HUES6 (cell line): Measurements from ENCODE around the gene OR8D2.
"Not testable (repeated sequence)": the region's sequence is repeated elsewhere in the genome, so short reads cannot be mapped to it uniquely, and the experiment has no call there.

ENCODE experiments used
- H3K27ac ChIP-seq: 2 replicates; pipeline ENCODE4 v1.7.0; 2013; ENCODE audit warnings: low read depth, mild to moderate bottlenecking, low read length, inconsistent platforms
- H3K27me3 ChIP-seq: 2 replicates; pipeline ENCODE4 v1.6.1; 2013; ENCODE audit warnings: low read length; ENCODE audit not compliant: control insufficient read depth, insufficient read depth
- H3K36me3 ChIP-seq: 2 replicates; pipeline ENCODE4 v1.6.1; 2013; ENCODE audit warnings: low read length; ENCODE audit not compliant: control insufficient read depth, insufficient read depth
- H3K4me1 ChIP-seq: 2 replicates; pipeline ENCODE4 v1.6.1; 2013; ENCODE audit warnings: low read length; ENCODE audit not compliant: control insufficient read depth, insufficient read depth
- H3K4me3 ChIP-seq: 2 replicates; pipeline ENCODE4 v1.5.1; 2013; ENCODE audit warnings: low read depth, low read length
- H3K9ac ChIP-seq: one replicate; pipeline ENCODE4 v1.6.1; 2013; ENCODE audit warnings: mild to moderate bottlenecking, low read length
- H3K9me3 ChIP-seq: 2 replicates; pipeline ENCODE4 v1.6.1; 2013; ENCODE audit warnings: low read depth, low read length; ENCODE audit not compliant: control insufficient read depth, insufficient read depth

The OR8D2 gene

DNA sequence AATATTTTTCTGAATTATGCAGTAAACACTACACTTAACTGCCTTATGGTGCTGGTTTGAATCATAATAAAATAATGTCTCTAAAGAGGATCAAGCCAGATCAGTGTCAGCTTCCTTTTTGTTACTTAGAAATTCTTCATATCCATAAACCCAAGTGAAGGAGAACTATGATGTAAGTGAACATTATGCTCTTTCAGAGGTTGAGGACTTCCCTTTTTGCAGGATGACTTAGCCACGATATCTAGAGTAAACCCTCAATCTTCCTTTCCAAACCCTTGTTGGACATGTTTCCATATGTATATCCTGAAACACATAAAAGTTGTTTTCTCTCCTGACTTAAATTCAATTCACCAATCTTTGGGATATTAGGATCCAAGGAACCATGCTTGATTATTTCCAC, 25.3 kb downstream of the OR8D2 start:
- H3K9me3 ChIP-seq: no peaks in the 10 kb centered on the region
- no peaks in the 10 kb centered on the region for H3K36me3 ChIP-seq
- H3K27me3 ChIP-seq: no peaks in the 10 kb centered on the region
- no peak overlapping the region for H3K9ac ChIP-seq
- H3K4me3 ChIP-seq: no peak overlapping the region
- no peak overlapping the region for H3K27ac ChIP-seq
- no peaks in the 10 kb centered on the region for H3K4me1 ChIP-seq

DNA sequence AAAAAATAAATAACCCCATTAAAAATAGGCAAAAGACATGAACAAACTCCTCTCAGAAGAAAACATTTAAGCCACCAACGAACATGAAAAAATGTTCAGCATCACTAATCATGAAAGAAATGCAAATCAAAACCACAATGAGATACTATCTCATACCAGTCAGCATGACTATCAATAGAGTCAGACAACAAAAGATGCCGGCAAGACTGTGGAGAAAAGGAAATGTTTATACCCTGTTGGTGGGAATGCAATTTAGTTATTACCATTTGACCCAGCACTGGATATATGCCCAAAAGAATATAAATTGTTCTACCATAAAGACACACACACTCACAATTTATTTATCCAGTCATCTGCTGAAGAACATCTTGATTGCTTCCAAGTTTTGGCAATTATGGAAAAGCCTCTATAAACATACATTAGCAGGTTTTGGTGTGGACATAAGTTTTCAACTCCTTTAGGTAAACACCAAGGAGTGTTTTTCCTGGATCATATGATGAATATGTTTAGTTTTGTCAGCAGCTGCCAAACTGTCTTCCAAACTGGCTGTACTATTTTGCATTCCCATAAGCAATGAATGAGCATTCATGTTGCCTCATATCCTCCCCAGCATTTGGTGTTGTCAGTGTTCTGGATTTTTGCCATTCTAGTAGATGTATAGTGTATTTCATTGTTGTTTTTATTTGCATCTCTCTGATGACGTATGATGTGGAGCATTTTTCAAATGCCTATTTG, 34.2 kb downstream of the OR8D2 start:
- no peak overlapping the region for H3K27ac ChIP-seq
- H3K9me3 ChIP-seq: 0 out of 2 replicates have a peak, but pooled peaks cover 6% of the 10 kb centered on the region
- no peaks in the 10 kb centered on the region for H3K36me3 ChIP-seq
- no peak overlapping the region for H3K9ac ChIP-seq
- H3K27me3 ChIP-seq: no peaks in the 10 kb centered on the region
- no peak overlapping the region for H3K4me3 ChIP-seq
- no peaks in the 10 kb centered on the region for H3K4me1 ChIP-seq

DNA sequence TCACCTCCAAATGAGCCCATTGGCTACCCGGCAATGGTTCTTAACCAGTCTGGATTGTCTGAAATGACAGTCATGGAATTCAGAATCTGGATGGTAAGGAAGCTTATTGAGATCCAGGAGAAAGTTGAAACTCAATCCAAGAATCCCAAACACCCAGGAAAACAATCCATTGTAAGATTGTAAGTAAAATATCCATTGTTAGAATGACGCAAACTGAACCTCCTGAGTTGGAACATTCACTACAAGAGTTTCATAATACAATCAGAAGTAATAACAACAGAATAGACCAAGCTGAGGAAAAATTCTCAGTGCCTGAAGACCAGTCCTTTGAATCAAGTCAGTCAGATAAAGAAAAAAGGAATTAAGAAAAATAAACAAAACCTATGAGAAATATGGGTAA, 41.7 kb downstream of the OR8D2 start:
- Histone ChIP-seq H3K4me1 (peaks cover 11% of the 10 kb centered on the region), H3K4me3 (no peak overlapping the region), H3K27me3 (no peaks in the 10 kb centered on the region), H3K9ac (no peak overlapping the region), H3K9me3 (0 out of 2 replicates have a peak, but pooled peaks cover 4% of the 10 kb centered on the region), H3K27ac (no peak overlapping the region), H3K36me3 (no peaks in the 10 kb centered on the region)

DNA sequence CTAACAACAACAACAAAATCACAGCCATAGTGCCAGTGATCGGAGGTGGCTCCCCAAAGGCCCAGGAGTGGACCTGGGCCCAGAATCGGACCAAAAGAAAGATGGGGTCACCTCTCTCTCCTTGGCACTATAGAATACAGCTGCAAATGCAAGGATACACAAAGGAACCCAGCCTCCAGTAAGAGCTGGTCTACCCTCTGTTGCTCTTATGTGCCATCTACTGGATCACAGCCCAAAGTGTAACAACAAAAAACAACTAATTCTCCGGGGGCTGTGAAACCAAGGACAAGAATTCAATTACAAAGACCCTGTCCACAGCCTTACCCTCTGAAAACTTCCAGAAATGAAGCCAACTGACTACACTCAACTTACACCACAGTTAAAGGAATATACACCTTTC, 42.2 kb downstream of the OR8D2 start:
- Histone ChIP-seq H3K9ac (no peak overlapping the region), H3K27me3 (no peaks in the 10 kb centered on the region), H3K36me3 (no peaks in the 10 kb centered on the region), H3K4me3 (no peak overlapping the region), H3K4me1 (peaks cover 11% of the 10 kb centered on the region), H3K9me3 (0 out of 2 replicates have a peak, but pooled peaks cover 4% of the 10 kb centered on the region), H3K27ac (no peak overlapping the region)

DNA sequence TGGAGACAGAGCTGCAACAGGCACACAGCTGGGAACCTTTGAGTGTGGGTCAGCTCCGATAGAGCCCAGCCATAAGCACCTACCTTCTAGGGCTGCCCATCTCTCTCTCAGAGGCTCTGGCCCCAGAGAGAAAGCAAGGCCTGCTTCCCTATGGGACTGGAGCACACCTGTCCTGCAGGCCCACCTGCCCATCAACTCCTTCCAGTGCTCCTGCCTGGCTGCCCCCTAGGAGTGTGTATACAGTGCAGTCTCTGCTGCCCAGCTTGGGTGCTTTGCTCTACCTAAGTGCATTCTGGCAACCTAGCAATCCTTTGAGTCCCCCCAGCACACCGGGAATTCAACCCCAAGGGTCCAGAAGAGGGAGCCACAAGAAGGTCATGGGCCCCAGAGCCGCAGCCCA, 42.8 kb downstream of the OR8D2 start:
- Histone ChIP-seq H3K27ac (no peak overlapping the region), H3K36me3 (no peaks in the 10 kb centered on the region), H3K4me3 (no peak overlapping the region), H3K27me3 (no peaks in the 10 kb centered on the region), H3K9me3 (0 out of 2 replicates have a peak, but pooled peaks cover 4% of the 10 kb centered on the region), H3K9ac (no peak overlapping the region), H3K4me1 (peaks cover 11% of the 10 kb centered on the region)

DNA sequence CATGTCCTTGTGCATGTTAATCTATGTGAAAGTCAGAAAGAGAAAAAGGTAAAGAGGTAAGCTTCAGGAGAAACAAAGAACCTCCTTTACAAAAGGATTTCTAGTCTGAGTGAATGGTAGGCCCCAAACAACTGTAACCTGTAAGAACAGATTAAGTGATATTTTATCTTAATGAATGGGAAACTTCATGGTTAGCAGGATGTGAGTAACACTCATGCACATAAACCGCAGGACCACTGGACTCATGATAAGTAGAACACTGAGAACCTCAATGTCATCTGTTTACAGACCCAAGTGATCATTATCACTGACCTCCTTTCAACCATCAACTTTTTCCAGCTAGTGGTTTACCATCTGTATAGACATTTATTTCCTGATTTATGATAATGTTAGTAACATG, 43.9 kb downstream of the OR8D2 start:
- no peak overlapping the region for H3K4me3 ChIP-seq
- H3K27me3 ChIP-seq: no peaks in the 10 kb centered on the region
- H3K27ac ChIP-seq: no peak overlapping the region
- H3K4me1 ChIP-seq: peaks cover 11% of the 10 kb centered on the region
- H3K9me3 ChIP-seq: no peaks in the 10 kb centered on the region
- H3K9ac ChIP-seq: no peak overlapping the region
- no peaks in the 10 kb centered on the region for H3K36me3 ChIP-seq

DNA sequence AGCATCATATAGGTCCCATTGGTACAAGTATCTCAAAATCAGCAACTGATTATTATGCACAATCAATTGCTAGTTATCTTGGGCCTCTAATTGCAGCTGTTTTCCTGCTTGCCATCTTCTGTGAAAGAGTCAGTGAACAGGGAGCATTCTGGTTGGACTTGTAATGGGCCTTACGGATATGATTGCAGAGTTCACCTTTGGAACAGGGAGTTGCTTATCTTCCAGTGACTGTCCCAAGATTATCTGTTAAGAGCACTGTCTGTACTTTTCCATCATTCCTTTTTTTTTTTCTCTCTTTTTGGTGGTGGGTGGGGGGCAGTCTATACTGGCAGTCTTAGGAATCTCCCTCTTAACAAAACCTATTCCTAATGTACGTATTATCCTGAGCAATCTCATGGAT, 46.0 kb downstream of the OR8D2 start:
- Histone ChIP-seq H3K27me3 (no peaks in the 10 kb centered on the region), H3K9me3 (no peaks in the 10 kb centered on the region), H3K27ac (no peak overlapping the region), H3K4me1 (peaks cover 11% of the 10 kb centered on the region), H3K36me3 (no peaks in the 10 kb centered on the region), H3K4me3 (no peak overlapping the region), H3K9ac (no peak overlapping the region)

DNA sequence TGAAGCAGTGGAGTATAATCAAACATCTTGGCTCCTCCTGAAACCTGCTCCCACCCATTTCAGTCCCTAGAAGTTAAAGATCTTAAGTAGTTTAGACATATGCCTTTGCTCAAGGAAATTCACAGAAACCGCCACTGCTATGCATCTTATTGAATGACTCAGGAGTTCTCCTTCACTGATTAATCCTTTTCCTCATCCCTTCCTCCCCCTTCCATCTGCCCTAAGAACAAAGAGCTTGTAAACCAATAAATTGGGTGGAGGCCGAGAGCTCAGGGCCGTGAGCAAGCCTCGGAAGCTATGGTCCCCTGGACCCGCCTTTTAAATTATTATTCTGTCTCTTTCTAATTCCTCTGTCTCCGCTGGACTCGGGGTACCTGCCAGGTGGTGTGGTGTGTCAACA, 49.1 kb downstream of the OR8D2 start:
- H3K9ac ChIP-seq, H3K9me3 ChIP-seq, H3K36me3 ChIP-seq, H3K4me3 ChIP-seq, H3K27ac ChIP-seq, H3K27me3 ChIP-seq: not testable (repeated sequence)
- H3K4me1 ChIP-seq: peaks cover 11% of the 10 kb centered on the region
